D721Med (cell line): ENCODE data around the gene TCF23.

Experiments
- DNase-seq: peaks from one replicate; pipeline ENCODE4 v3.0.0; 2011; ENCODE audit warnings: low spot score; ENCODE audit not compliant: insufficient read length
- FAIRE-seq: peaks from 2 replicates; lab custom pipeline; 2011; peaks lifted over from hg19 to GRCh38; lab: Jason Lieb, UNC
- TF ChIP-seq, protein P1 (sequence below): IDR thresholded peaks from 2 replicates; pipeline ENCODE4 v1.5.1; 2012; ENCODE audit warnings: mild to moderate bottlenecking, control low read depth; ENCODE audit not compliant: insufficient read depth; ENCODE audit errors: missing control alignments

Gene TCF23

DNA sequence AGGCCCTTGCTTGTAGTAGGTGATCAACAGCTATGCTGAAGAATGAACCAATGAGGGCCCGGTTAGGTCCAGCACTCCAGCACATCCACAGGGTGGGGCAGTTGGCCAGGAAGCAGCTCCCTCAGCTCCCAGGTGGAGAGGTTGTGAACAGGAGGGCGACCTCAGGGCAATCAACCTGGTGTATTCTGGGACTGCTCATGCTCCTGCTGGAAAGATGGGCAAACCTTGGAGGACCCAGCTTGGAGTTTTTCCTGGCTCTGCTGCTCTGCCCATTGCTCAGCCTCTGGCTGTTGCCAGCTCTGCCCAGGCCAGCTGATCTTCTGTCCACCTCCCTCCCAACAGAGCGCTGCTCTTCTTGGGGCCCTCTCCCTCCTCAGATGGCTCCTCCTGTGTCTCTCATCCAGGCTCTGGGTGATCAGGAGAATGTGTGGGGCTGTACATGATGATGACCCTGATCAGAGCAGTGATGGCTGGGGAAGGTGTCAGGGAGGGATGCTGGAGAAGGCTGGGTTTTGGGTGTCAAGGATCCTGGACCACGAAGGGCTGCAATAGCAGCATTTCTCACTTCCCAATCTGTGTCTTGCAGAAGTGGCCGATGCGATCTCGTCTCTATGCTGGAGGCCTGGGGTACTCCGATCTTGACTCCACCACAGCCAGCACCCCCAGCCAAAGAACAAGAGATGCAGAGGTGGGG lies 3.4 kb downstream of the TCF23 start:
- no peak for DNase-seq
- no peak for FAIRE-seq
- TF ChIP-seq, protein P1, sequence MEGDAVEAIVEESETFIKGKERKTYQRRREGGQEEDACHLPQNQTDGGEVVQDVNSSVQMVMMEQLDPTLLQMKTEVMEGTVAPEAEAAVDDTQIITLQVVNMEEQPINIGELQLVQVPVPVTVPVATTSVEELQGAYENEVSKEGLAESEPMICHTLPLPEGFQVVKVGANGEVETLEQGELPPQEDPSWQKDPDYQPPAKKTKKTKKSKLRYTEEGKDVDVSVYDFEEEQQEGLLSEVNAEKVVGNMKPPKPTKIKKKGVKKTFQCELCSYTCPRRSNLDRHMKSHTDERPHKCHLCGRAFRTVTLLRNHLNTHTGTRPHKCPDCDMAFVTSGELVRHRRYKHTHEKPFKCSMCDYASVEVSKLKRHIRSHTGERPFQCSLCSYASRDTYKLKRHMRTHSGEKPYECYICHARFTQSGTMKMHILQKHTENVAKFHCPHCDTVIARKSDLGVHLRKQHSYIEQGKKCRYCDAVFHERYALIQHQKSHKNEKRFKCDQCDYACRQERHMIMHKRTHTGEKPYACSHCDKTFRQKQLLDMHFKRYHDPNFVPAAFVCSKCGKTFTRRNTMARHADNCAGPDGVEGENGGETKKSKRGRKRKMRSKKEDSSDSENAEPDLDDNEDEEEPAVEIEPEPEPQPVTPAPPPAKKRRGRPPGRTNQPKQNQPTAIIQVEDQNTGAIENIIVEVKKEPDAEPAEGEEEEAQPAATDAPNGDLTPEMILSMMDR, result no peak

DNA sequence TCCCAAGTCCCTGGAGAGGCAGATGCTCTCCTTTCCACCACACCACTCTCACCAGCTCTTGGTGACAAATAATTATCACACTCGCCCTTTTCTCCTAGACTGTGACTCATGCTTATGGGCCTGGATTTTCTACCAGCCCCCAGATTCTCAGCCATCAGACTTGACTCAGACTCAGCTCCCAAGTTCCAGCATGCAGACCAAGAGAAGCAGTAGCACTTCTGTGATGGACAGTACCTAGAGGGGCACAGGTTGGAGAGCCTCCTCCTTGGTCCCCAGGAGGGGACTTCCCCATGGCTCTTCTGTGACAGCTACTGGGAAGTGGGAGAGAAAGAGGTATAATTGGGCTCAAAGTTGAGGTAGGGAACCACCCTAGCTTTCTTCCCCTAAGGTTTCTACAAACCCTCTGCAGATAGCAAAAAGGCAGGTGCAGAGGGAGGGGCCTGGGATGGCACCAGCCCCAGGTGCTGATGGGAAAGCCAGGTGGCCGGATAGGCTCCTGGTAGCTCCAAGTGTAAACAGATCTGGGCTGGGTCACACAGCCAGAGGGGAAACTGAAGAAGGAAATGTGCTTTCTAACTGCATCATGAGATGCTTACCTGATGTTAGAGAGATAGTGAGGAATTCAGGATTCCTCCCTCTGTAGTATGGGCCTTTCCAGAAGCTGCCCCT lies 4.1 kb downstream of the TCF23 start:
- FAIRE-seq (no peak), DNase-seq (no peak)
- TF ChIP-seq, protein P1, result no peak

DNA sequence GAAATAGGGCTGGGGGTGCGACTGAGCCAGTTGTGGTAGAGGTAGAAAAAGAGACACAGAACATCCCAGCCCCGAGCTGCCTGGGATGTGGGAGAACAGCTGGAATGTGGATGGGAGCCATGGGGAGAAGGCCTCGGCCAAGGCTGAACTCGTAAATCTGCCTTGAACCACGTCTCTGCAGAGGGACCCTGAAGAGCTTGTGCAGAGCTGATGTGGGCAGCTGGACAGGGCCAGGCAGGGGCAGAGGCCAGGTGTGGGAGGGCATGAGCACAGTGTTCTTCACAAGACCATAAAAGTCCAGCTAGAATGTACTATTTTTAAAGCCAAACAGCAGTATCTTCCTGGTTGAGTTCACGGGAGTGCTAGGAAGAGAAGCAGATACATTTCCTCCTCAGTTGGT lies 5.7 kb downstream of the TCF23 start:
- DNase-seq (no peak), FAIRE-seq (no peak)
- TF ChIP-seq, protein P1, result no peak

DNA sequence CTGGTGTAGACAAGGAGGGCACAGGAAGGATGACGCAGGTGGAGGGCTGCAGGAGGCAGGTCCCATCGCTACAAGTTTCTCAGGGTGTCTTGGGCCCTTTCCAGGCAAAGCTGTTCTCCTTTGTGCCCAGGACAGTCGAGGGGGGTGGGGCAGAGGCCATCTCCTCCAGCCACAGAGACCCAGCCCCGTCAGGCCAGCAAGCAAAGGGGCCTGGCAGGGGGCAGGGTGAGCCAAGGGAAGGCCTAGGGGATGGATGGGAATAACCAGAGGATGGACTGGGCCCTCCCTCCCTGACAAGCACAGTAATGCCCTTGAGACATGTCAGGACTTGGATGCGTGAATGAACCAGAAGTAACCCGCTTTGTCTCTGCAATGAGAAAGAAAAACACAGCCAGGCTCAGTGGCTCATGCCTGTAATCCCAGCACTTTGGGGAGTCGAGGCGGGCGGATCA lies 6.3 kb downstream of the TCF23 start:
- TF ChIP-seq, protein P1, result no peak
- no peak for FAIRE-seq
- DNase-seq, result no peak

DNA sequence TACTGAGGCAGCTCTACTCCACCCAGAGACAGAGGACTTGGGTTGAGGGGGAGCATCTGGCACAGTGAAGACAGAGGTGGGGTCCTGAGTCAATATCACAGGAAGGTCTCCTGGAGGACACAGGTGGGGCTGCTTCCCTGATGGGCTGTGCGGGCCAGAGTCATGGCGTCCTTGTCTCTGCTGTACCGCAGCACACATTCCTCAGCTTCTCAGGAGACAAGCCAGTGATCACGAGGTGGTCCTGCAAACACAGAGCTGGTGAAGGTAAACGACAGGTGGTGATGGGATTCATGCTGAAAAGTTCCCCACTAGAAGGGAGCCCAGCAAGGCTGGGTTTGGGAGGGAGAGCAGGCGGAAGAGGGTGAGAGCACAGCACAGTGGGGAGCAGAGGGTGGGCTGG lies 9.7 kb downstream of the TCF23 start:
- FAIRE-seq (no peak), DNase-seq (peak; percentile 2)
- TF ChIP-seq, protein P1, result no peak

DNA sequence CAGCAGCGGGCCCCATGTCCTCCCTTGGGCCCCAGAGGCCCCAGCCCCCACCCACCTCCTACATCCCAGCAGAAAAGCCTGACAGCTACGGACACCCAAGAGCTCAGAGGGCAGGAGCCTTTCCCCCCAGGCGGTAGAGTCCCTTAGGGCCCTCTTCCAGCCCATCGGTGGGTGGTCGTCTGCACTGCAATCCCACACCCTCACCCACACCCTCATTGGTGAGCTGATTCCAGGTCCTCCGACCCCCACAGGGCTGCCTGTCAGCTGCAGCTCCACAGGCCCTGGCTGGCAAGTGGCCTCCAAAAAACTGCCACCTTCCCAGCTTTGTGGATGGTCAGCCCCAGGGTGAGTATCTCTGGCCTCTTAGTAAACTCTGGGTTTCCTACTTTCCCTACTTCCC lies 10.5 kb downstream of the TCF23 start:
- FAIRE-seq (no peak), DNase-seq (peak; percentile 8)
- TF ChIP-seq, protein P1, result no peak

DNA sequence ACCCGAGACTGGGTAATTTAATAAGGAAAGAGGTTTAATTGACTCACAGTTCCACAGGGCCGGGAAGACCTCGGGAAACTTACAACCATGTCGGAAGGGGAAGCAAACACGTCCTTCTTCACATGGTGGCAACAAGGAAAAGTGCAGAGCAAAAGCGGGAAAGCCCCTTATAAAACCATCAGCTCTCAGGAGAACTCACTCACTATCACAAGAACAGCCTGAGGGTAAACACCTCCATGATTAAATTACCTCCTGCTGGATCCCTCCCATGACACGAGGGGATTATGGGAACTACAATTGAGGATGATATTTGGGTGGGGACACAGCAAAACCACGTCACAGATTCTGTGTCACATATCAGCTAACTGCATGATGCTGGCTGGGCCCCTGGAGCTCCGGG lies 11.4 kb downstream of the TCF23 start:
- DNase-seq (no peak), FAIRE-seq (no peak)
- TF ChIP-seq, protein P1, result no peak
